Stimulated activated CD4-positive, alpha-beta T cell treated with anti-CD3 and anti-CD28 coated beads, TNF-alpha, amount 100 ng/mL, for 4 hours (primary cell): Measurements from ENCODE around the gene JUNB.
"Not testable (repeated sequence)": the region's sequence is repeated elsewhere in the genome, so short reads cannot be mapped to it uniquely, and the experiment has no call there.

ENCODE experiments used
- DNase-seq, 3 experiments: peaks; one replicate each; pipeline ENCODE4 v3.0.0-alpha.2; 2020; ENCODE audit warnings: low read depth in 3 of 3

JUNB gene

DNA sequence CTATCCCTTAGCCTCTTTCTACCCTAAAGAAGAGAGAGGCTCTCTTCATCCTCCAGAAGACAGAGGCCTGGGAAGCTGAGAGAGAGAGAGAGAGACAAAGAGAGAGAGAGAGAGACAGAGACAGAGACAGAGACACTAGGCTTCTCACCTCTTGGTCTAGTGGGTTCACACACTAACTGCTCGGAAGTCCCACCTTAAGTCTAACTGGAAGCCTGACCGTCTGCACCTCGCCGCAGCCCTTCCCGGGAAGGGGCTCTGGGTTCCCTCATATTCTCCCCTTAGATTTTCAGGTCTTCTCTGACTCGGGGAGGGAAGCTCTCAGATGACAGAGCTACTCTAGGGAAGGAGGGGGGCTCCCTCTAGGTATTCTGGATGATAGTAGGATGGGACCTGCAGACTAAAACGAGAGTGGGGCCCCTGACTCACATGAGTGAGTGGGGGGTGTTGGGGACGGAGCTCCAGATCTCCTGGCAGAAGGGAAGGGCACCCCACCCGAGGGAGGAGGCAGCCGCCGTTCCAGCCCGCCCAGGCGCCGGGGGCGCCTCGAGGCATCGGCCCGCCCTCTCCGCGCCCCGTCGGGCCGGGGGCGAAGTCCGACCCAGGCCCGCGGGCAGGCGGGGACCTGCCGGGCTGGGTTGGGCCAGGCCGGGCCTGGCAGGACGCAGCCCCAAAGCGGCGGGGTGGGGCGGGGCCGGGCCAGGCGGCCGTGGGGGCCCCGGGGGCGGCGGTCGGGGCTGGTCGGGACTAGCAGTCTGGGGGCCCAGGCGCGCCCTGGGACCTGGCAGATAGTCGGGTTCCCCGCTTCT, 2.0 kb upstream of the JUNB start:
- DNase-seq, result no peak

DNA sequence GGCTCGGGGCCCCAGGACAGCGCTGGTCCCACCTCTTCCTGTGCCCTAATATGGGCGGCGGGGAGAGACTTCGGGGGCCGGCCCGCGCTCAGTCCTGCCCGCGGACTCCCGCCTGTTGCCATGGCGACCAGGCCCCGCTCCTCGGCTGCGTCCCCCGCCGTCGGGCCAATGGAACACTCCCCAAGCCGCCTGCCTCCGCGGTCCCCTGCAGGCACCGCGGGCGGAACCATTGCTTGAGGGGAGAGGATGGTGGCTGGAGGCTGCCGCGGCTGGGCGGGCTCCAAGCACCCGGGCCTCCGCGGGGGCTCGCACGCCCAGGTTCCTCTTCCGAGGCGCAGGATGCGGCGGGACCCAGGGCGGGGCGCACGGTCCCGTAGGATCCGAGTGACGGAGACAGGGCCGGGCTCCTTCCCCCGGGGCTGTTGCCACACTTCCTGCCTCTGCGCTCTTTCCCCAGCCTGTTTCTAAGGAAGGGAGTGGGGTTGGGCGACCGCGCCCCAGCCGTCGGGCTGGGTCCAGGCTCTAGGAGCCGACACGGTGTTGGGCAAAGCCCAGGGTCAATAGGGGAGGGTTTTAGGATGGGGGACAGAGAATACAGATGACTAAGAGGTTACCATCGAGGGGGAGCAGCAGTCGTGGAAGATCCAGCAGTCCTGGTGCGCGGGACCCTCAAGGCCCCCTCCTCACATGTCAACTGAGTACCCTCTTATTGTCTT, 1.2 kb upstream of the JUNB start:
- DNase-seq, result peak; percentile 69 to 79 (median 76)

DNA sequence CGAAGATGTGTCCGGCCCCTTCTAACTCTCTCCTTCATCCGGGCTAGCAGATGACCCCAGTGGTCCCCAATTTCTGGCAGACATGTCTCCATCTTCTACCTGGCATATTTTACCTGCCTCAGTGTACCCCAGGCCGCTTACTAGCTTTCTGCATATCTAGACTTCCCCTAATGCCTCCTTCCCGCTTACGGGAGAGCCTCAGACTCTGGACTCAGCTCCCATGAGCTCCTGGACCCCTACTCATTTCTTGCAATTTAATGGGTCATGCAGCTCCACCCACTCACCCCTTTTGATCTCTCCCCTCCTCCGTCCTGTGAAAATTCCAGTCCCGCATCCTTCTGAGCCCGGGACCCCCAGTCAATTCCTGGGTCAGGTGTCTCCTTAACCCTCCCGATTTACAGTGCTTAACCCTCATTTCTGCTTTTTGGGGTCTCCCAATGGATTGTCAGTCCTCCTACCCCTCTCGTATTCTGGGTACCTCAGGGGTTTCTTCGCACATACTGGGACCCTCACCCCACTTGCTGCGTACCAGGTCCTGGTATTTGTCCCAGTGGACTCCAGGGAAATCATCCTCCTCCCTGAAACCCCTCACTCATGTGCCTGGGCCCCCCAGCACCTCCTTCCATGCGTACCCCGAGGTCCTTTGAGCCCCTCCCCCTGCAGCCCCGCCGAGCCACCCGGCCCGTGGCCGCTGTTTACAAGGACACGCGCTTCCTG, 500 bp upstream of the JUNB start:
- DNase-seq, result no peak

DNA sequence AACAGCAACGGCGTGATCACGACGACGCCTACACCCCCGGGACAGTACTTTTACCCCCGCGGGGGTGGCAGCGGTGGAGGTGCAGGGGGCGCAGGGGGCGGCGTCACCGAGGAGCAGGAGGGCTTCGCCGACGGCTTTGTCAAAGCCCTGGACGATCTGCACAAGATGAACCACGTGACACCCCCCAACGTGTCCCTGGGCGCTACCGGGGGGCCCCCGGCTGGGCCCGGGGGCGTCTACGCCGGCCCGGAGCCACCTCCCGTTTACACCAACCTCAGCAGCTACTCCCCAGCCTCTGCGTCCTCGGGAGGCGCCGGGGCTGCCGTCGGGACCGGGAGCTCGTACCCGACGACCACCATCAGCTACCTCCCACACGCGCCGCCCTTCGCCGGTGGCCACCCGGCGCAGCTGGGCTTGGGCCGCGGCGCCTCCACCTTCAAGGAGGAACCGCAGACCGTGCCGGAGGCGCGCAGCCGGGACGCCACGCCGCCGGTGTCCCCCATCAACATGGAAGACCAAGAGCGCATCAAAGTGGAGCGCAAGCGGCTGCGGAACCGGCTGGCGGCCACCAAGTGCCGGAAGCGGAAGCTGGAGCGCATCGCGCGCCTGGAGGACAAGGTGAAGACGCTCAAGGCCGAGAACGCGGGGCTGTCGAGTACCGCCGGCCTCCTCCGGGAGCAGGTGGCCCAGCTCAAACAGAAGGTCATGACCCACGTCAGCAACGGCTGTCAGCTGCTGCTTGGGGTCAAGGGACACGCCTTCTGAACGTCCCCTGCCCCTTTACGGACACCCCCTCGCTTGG, 966 bp downstream of the JUNB start:
- peak in 2 of 3 experiments; percentile 66 to 73 for DNase-seq

- no peak for DNase-seq
These were observed 1.6 kb downstream of the JUNB start for GRCh38 chr19:12792853-12793289.

DNA sequence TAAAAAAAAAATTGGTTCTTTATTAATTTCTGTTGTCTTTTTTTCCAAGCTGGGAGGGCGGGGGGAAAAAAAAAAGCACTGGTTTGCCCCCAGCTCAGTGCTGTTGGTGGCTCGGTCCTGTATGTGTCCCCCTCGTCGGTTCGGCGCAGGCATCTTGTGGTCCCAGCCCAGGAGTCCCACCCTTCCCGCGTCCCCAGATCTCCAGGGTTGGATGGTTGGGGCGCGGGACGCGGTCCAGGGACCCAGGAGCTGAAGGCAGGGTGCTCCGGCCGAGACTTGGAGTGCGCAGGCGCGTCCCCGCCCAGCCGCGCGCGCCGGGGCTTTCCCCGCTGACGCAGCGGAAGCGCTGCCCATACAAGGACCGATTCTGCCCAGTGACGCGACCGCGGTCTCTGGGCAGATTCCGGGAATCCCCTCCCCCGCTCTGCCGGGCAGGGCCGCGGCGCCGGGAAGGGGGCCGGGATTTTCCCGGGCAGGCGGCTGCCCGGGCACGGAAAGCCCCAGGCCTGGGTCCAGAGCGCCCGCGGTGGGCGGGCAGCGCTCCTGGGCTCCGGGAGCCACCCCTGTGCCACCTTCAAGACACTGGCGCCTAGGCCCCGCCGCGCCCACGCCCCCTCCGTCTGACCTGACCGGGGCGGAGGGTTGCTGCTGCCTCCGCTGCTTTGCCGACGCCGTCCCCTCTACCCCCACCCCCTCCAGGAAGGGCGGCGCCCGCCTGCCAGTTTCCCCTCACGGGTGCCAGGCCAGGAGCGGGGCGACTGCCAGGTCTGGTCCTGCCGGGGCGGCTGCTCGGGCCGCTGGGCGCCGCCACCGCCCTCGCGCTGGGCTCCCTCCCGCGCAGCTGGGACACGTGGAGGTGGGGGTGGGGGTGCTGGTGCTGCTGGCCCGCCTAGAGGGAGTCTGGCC, 2.3 kb downstream of the JUNB start:
- DNase-seq, result peak; percentile 89 to 94 (median 91)

DNA sequence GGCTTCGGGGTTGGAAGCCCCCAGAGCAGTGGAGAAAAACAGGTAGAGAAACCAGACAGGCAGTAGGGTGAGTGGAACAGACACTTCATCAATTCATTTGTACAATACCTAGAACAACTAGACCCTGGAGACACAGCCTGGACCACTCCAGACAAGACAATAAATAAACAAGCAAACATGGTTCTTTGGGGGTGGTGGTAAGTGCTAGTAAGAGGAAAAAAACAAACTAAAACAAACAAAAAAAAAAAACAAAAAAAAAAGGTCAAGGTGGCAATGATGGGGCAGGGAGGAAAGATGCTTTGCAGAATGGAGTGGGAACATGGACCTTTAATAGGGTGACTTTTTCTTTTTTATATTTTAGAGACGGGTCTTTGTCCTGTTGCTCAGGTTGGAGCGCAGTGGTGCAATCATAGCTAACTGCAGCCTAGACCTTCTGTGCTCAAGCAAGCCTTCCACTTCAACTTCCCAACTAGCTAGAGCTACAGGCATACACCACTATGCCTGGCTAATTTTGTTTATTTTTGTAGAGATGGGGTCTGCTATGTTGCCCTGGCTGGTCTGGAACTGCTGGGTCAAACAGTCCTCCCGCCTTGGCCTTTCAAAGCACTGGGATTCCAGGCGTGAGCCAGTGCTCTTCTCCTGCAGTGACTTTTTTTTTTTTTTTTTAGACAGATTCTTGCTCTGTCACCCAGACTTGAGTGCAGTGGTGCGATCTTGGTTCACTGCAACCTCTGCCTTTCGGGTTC, 3.1 kb downstream of the JUNB start:
- no peak for DNase-seq

DNA sequence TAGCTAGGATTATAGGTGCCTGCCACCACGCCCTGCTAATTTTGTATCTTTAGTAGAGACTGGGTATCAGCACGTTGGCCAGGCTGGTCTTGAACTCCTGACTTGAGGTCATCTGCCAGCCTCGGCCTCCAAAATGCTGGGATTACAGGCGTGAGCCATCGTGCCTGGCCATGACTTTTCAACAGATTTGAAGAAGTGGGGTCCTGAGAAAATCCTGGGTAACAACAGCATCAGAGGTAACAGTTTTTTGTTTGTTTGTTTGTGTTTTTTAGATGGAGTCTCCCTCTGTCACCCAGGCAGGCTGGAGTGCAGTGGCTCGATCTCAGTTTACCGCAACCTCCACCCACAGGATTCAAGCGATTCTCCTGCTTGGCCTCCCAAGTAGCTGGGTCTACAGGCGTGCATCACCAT, 3.7 kb downstream of the JUNB start:
- no peak for DNase-seq

GRCh38 chr19:12796146-12797071, 5.1 kb downstream of the JUNB start:
- peak in 2 of 3 experiments; percentile 60 to 63 for DNase-seq

GRCh38 chr19:12797141-12797587, 5.9 kb downstream of the JUNB start:
- DNase-seq, result no peak

DNA sequence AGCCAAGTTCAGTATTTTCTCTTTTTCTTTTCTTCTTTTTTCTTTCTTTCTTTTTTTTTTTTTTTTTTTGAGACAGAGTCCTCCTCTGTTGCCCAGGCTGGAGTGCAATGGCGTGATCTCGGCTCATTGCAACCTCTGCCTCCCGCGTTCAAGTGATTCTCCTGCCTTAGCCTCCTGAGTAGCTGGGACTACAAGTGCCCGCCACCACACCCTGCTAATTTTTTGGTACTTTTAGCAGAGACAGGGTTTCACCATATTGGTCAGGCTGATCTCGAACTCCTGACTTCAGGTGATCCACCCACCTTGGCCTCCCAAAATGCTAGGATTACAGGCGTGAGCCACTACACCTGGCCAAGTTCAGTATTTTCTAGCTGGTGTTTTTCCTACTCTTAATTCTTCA, 6.3 kb downstream of the JUNB start:
- DNase-seq, result not testable (repeated sequence)

GRCh38 chr19:12799742-12800465, 8.6 kb downstream of the JUNB start:
- no peak for DNase-seq

DNA sequence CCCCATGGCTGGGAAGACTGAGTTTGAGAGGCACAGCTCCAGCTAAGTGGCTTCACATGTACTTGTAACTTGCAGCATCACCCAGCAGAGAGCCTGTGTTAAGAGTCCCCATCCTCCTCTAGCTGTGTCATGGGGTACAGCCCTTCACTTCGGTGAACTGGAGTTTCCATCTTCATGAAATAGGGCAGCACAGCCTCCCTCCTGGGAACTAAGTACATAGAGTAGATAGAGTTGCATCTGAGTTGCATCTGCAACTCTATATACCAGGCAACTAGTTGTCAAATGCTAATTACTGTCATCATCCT, 9.1 kb downstream of the JUNB start:
- no peak for DNase-seq

GRCh38 chr19:12800923-12801465, 9.7 kb downstream of the JUNB start:
- DNase-seq, result no peak

GRCh38 chr19:12801466-12802266, 10.4 kb downstream of the JUNB start, which contains the start of the genes PRDX2 and THSD8:
PRDX2 (minus strand) TSS chr19:12801800; CDS start chr19:12801261, 539 bp downstream.
THSD8 (plus strand) TSS chr19:12802069; CDS start chr19:12802072, 3 bp downstream.
- peak in 1 of 3 experiments; percentile 63 for DNase-seq

GRCh38 chr19:12802267-12803106, 11.2 kb downstream of the JUNB start:
- DNase-seq, result no peak
